CD4-positive, alpha-beta T cell treated with Interleukin-21 for 1 hour (primary cell): Measurements from ENCODE around the gene UVRAG.

Source experiments
- DNase-seq: peaks from one replicate; pipeline ENCODE4 v3.0.0-alpha.2; 2020

Gene UVRAG

GRCh38 chr11:75784506-75784905 lies 30.5 kb upstream of the UVRAG start:
- no peak for DNase-seq

GRCh38 chr11:75785187-75785586 lies 29.8 kb upstream of the UVRAG start:
- DNase-seq = no peak

- DNase-seq = no peak
Measured at GRCh38 chr11:75786101-75786736, 28.8 kb upstream of the UVRAG start.

- DNase-seq = no peak
Measured at GRCh38 chr11:75789521-75789920, 25.5 kb upstream of the UVRAG start.

GRCh38 chr11:75790986-75791385 lies 24.0 kb upstream of the UVRAG start:
- DNase-seq = no peak

GRCh38 chr11:75792127-75792731 lies 22.8 kb upstream of the UVRAG start:
- no peak for DNase-seq

- DNase-seq = no peak
Measured at GRCh38 chr11:75792997-75793800, 21.8 kb upstream of the UVRAG start.

GRCh38 chr11:75793966-75794365 lies 21.0 kb upstream of the UVRAG start:
- no peak for DNase-seq

- DNase-seq = no peak
Measured at GRCh38 chr11:75795276-75796090, 19.5 kb upstream of the UVRAG start.

GRCh38 chr11:75796091-75796435 lies 18.9 kb upstream of the UVRAG start:
- no peak for DNase-seq

GRCh38 chr11:75797116-75797515 lies 17.9 kb upstream of the UVRAG start:
- DNase-seq = no peak

GRCh38 chr11:75797792-75798191 lies 17.2 kb upstream of the UVRAG start:
- DNase-seq = no peak

GRCh38 chr11:75800136-75800675 lies 14.8 kb upstream of the UVRAG start:
- no peak for DNase-seq

- no peak for DNase-seq
Measured at GRCh38 chr11:75800728-75801361, 14.2 kb upstream of the UVRAG start.

- no peak for DNase-seq
Measured at GRCh38 chr11:75801362-75802020, 13.5 kb upstream of the UVRAG start.

GRCh38 chr11:75802021-75802912 lies 12.7 kb upstream of the UVRAG start:
- DNase-seq = no peak

GRCh38 chr11:75802913-75803820 lies 11.8 kb upstream of the UVRAG start:
- peak; percentile 75 for DNase-seq

GRCh38 chr11:75809111-75809510 lies 5.9 kb upstream of the UVRAG start:
- no peak for DNase-seq

GRCh38 chr11:75809991-75810390 lies 5.0 kb upstream of the UVRAG start:
- no peak for DNase-seq
